ENCODE data around the gene IL34. TPM values are rescaled to one million over a fixed set of nuclear protein-coding genes. Genes with fewer than 3 reads are reported as not detected.

Gene IL34
- total and polyA plus RNA-seq, 2 experiments from 2014 or later, result not detected

DNA sequence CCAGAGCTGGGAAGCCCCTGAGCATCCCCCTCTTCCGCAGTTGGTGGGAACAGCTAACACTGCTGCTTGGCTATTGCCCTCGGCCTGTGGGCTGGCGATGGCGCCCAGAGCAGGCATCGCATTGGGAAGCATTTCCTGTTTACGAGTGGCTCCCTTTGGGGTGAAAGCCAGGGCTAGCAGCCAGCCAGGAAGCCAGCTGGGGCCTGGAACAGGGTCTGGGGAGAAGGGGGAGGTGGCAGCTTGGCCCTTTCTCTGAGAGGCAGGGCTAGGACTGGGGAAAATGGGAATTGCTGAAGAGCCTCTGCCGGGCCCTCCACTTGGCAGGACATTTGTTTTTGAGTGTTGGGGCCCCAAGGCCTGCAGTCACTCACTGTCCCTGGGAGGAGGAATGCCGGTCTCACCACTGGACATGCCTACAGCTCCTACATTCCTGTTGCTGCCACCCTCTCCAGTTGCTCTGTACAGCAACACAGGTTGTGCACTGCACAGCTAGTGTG is 41.9 kb downstream of the IL34 start:
- Histone ChIP-seq H2AFZ (no peak overlapping the region), H3K9me2 (ENCODE audit: insufficient read depth) (no peaks in the 10 kb centered on the region), H3K36me3 (ENCODE audit: low read depth) (no peaks in the 10 kb centered on the region), H3K9ac (peak overlapping the region; percentile 16; the same call in 1 of the 2 replicates), H3K4me3 (no peak overlapping the region), H4K20me1 (ENCODE audit: insufficient read depth) (no peaks in the 10 kb centered on the region), H3K4me1 (ENCODE audit: insufficient read depth) (peaks cover 45% of the 10 kb centered on the region), H3K79me2 (ENCODE audit: insufficient read depth) (peaks cover 22% of the 10 kb centered on the region), H3K27me3 (replicated peaks; ENCODE audit: insufficient read depth) (no peaks in the 10 kb centered on the region), H3K9me3 (ENCODE audit: low read depth) (no peaks in the 10 kb centered on the region), H3K4me2 (ENCODE audit: unreplicated experiment) (no peak overlapping the region), H3K27ac (peak overlapping the region; percentile 41), H3F3A (ENCODE audit: insufficient read depth) (no peaks in the 10 kb centered on the region)
- peak; percentile 60 for DNase-seq
- TF ChIP-seq EZH2 (IDR thresholded peaks at IDR 0.05; ENCODE audit: insufficient read depth, poor library complexity, severe bottlenecking), result no peak
- 23 to 33% methylated on average over 8 of the region's 8 CpGs for WGBS, 2 experiments (ENCODE audit: low coverage in 1 of 2, low lambda C conversion rate in 2 of 2, missing lambda C conversion rate in 2 of 2)
- in situ Hi-C loops (cut with MboI), result no loop called here

DNA sequence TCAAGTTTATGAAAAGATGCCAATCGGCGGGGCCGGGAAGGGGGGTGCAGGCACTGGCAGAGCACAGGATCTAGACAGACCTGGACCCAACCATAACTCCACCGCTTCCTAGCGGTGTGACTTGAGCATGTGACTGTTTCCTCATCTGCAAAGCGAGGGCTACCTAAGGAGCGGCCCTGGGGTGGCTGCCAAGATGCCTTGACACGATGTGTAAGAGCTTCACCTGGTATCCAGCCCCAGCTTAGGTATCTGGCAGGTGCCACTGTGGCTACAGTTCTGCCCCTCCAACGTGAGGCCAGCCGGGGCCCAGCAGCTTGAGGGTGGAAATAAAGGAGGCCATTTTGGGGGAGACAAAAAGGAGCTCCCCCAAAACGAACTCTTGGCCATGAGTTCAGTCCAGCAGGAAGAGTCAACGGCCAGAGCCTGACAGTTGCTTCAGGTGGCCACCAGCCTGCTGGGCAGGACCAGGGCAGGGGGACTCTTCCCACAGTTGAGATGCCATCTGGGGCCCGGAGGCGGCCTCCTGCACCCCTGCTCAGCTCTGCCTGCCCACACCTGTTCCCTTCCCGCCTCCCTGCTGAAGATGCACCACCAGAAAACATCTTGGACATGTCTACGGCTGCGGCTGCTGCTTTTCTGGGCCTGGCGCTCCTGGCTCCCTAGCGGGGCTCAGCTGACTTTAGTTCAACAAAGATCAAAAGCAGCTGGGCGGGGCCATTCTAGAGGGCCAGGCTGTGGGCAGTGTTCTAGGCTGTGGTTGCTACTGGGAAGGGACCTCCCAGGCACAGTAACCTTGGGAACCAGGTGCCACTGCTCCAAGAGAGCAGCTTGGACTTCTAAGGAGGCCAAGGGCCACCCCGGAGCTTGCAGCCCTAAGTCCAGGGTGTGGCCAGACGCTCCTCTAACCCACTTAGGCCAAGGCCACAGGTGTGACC is 42.9 kb downstream of the IL34 start:
- no peak overlapping the region for H3K4me2 ChIP-seq (ENCODE audit: unreplicated experiment)
- peaks cover 11% of the 10 kb centered on the region for H3K79me2 ChIP-seq (ENCODE audit: insufficient read depth)
- H3K27ac ChIP-seq, result no peak overlapping the region; the same call in 1 of the 2 replicates
- no peaks in the 10 kb centered on the region for H3K36me3 ChIP-seq (ENCODE audit: low read depth)
- in situ Hi-C loops (cut with MboI), result no loop called here
- 92 to 93% methylated on average over 22 of the region's 22 CpGs for WGBS, 2 experiments (ENCODE audit: low coverage in 1 of 2, low lambda C conversion rate in 2 of 2, missing lambda C conversion rate in 2 of 2)
- H3F3A ChIP-seq (ENCODE audit: insufficient read depth), result no peaks in the 10 kb centered on the region; the same call in 1 of the 2 replicates
- no peak for DNase-seq
- H3K9me2 ChIP-seq (ENCODE audit: insufficient read depth), result no peaks in the 10 kb centered on the region
- no peaks in the 10 kb centered on the region for H4K20me1 ChIP-seq (ENCODE audit: insufficient read depth)
- TF ChIP-seq EZH2 (IDR thresholded peaks at IDR 0.05; ENCODE audit: insufficient read depth, poor library complexity, severe bottlenecking) (no peak), EZH2phosphoT487 (IDR thresholded peaks at IDR 0.05; ENCODE audit: insufficient read depth, low read depth) (no peak)
- H3K27me3 ChIP-seq (replicated peaks; ENCODE audit: insufficient read depth), result no peaks in the 10 kb centered on the region
- H3K4me3 ChIP-seq, result no peak overlapping the region
- no peak overlapping the region for H2AFZ ChIP-seq
- no peak overlapping the region for H3K9ac ChIP-seq
- H3K4me1 ChIP-seq (ENCODE audit: insufficient read depth), result peaks cover 50% of the 10 kb centered on the region
- H3K9me3 ChIP-seq (ENCODE audit: low read depth), result no peaks in the 10 kb centered on the region

DNA sequence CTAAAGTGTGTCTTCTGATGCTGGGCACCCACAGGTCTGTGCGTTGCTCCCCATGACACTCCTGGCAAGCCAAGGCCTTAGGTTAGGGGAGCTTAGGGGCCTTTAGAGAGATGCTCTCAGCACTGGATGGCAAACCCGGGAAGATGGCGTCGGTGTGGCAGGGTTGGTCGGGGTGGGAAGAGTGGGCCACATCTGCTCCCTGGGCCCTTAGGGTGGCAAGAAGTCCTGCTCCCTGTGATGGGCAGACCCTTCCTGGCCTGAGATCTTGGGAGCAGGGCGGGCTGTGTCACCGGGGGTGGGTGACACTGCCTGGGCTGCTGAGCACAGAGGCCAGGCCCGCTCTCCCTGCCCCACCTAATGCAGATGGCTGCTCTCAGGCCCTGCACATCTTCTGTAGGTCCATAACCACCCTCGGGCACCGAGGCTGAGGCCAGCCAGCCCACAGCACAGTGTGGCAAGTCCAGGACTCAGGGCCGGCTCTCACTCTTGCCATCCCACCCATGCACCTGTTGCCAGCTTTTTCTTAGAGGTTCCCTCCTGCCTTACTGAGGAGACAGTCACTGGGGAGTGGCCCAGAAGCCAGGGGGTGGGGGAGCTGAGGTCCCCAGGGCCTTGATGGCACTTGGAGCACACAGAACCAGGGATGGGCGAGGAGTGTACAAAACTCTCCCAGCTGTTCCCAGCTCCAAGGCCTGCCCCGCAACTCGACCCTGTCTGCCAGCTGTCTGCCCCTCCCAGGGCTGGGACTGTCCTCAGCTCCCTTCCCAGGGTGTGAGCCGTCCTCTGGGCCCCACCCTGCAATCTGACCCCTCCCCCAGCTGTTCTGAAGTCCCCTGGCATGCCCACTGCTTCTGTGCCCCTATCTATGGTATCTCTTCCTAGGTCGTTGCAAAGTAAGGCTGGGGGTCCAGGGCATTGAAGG is 43.9 kb downstream of the IL34 start:
- Histone ChIP-seq H3K27me3 (replicated peaks; ENCODE audit: insufficient read depth) (no peaks in the 10 kb centered on the region), H3F3A (ENCODE audit: insufficient read depth) (peaks cover 7% of the 10 kb centered on the region; the same call in 1 of the 2 replicates), H3K4me2 (ENCODE audit: unreplicated experiment) (no peak overlapping the region), H4K20me1 (ENCODE audit: insufficient read depth) (no peaks in the 10 kb centered on the region), H3K36me3 (ENCODE audit: low read depth) (no peaks in the 10 kb centered on the region), H3K9ac (peak overlapping the region; percentile 86; the same call in 1 of the 2 replicates), H3K9me3 (ENCODE audit: low read depth) (no peaks in the 10 kb centered on the region), H3K4me1 (ENCODE audit: insufficient read depth) (peaks cover 57% of the 10 kb centered on the region), H3K4me3 (no peak overlapping the region), H3K27ac (peak overlapping the region; percentile 90), H3K79me2 (ENCODE audit: insufficient read depth) (peaks cover 2% of the 10 kb centered on the region), H3K9me2 (ENCODE audit: insufficient read depth) (no peaks in the 10 kb centered on the region), H2AFZ (no peak overlapping the region)
- TF ChIP-seq EZH2phosphoT487 (IDR thresholded peaks at IDR 0.05; ENCODE audit: insufficient read depth, low read depth) (no peak), EZH2 (IDR thresholded peaks at IDR 0.05; ENCODE audit: insufficient read depth, poor library complexity, severe bottlenecking) (no peak)
- 67 to 73% methylated on average over 12 to 16 of the region's 16 CpGs for WGBS, 2 experiments (ENCODE audit: low coverage in 1 of 2, low lambda C conversion rate in 2 of 2, missing lambda C conversion rate in 2 of 2)
- DNase-seq, result no peak
- in situ Hi-C loops (cut with MboI), result no loop called here
